ENCODE data around the gene NRL. TPM values are rescaled to one million over a fixed set of nuclear protein-coding genes. Genes with fewer than 3 reads are reported as not detected.
"Not testable (repeated sequence)": the region's sequence is repeated elsewhere in the genome, so short reads cannot be mapped to it uniquely, and the experiment has no call there.

Gene NRL
- polyA plus RNA-seq, 1 donor (not counting 4 experiments of a cell fraction or from before 2014, with no cell fraction given) = 0.29 TPM

- no peak overlapping the region for H3K27ac ChIP-seq (ENCODE audit: control insufficient read depth, insufficient read depth, low read length)
- H4K20me1 ChIP-seq (ENCODE audit: control insufficient read depth, extremely low read depth, insufficient read depth, low read length) = no peaks in the 10 kb centered on the region
- no peaks in the 10 kb centered on the region for H3K4me1 ChIP-seq (ENCODE audit: control insufficient read depth, extremely low read depth, insufficient read depth, low read length)
- dilution Hi-C loops (cut with MboI; ENCODE audit: extremely low pct_ligation_motif_present, low sequenced_read_pairs) = no loop called here
- no peaks in the 10 kb centered on the region for H3K9me1 ChIP-seq (ENCODE audit: control insufficient read depth, extremely low read depth, insufficient read depth, low read length)
- FAIRE-seq (no peak), DNase-seq (ENCODE audit: low read depth, low spot score) (no peak)
- no peaks in the 10 kb centered on the region for H3K27me3 ChIP-seq (ENCODE audit: control insufficient read depth, extremely low read depth, insufficient read depth, low read length)
- H3K9me3 ChIP-seq (ENCODE audit: control insufficient read depth, low read depth, low read length) = no peaks in the 10 kb centered on the region
- H3K79me2 ChIP-seq (ENCODE audit: control insufficient read depth, insufficient read depth, low read length) = no peaks in the 10 kb centered on the region
- H3K9ac ChIP-seq (ENCODE audit: control insufficient read depth, extremely low read depth, insufficient read depth, low read length) = no peak overlapping the region
- no peak for TF ChIP-seq EZH2 (IDR thresholded peaks at IDR 0.05; ENCODE audit: low read length)
- TF ChIP-seq, protein P1, sequence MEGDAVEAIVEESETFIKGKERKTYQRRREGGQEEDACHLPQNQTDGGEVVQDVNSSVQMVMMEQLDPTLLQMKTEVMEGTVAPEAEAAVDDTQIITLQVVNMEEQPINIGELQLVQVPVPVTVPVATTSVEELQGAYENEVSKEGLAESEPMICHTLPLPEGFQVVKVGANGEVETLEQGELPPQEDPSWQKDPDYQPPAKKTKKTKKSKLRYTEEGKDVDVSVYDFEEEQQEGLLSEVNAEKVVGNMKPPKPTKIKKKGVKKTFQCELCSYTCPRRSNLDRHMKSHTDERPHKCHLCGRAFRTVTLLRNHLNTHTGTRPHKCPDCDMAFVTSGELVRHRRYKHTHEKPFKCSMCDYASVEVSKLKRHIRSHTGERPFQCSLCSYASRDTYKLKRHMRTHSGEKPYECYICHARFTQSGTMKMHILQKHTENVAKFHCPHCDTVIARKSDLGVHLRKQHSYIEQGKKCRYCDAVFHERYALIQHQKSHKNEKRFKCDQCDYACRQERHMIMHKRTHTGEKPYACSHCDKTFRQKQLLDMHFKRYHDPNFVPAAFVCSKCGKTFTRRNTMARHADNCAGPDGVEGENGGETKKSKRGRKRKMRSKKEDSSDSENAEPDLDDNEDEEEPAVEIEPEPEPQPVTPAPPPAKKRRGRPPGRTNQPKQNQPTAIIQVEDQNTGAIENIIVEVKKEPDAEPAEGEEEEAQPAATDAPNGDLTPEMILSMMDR (optimal IDR thresholded peaks at IDR 0.05 in 1 of 3, IDR thresholded peaks at IDR 0.05 in 1 of 3, conservative IDR thresholded peaks at IDR 0.05 in 1 of 3; ENCODE audit: extremely low read depth in 1 of 3, insufficient read depth in 2 of 3, low read length in 3 of 3) = no peak
- no peaks in the 10 kb centered on the region for H3K36me3 ChIP-seq (ENCODE audit: control insufficient read depth in 2 of 2, extremely low read depth in 1 of 2, insufficient read depth in 2 of 2, low read length in 2 of 2)
- no peak overlapping the region for H3K4me2 ChIP-seq (ENCODE audit: control insufficient read depth, extremely low read depth, insufficient read depth, low read depth, low read length)
- H3K4me3 ChIP-seq (ENCODE audit: control insufficient read depth in 2 of 3, extremely low read depth in 1 of 3, insufficient read depth in 2 of 3, low read depth in 1 of 3, low read length in 3 of 3) = no peak overlapping the region
- no peak overlapping the region for H2AFZ ChIP-seq (ENCODE audit: control insufficient read depth, low read length)
These were observed 81.9 kb downstream of the NRL start for GRCh38 chr14:24032727-24033418.

DNA sequence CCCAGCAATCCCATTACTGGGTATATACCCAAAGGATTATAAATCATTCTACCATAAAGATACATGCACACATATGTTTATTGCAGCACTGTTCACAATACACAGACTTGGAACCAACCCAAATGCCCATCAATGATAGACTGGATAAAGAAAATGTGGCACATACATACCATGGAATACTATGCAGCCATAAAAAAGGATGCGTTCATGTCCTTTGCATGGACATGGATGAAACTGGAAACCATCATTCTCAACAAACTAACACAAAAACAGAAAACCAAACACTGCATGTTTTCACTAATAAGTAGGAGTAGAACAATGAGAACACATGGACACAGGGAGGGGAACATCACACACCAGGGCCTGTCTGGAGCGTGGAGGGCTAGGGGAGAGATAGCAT is 83.4 kb downstream of the NRL start:
- H3K27me3 ChIP-seq (ENCODE audit: control insufficient read depth, extremely low read depth, insufficient read depth, low read length); H3K9me1 ChIP-seq (ENCODE audit: control insufficient read depth, extremely low read depth, insufficient read depth, low read length); H3K27ac ChIP-seq (ENCODE audit: control insufficient read depth, insufficient read depth, low read length); FAIRE-seq; H2AFZ ChIP-seq (ENCODE audit: control insufficient read depth, low read length); H3K4me3 ChIP-seq (ENCODE audit: control insufficient read depth in 2 of 3, extremely low read depth in 1 of 3, insufficient read depth in 2 of 3, low read depth in 1 of 3, low read length in 3 of 3); H3K36me3 ChIP-seq (ENCODE audit: control insufficient read depth in 2 of 2, extremely low read depth in 1 of 2, insufficient read depth in 2 of 2, low read length in 2 of 2); H3K4me2 ChIP-seq (ENCODE audit: control insufficient read depth, extremely low read depth, insufficient read depth, low read depth, low read length); H3K9ac ChIP-seq (ENCODE audit: control insufficient read depth, extremely low read depth, insufficient read depth, low read length); dilution Hi-C loops (cut with MboI; ENCODE audit: extremely low pct_ligation_motif_present, low sequenced_read_pairs); H3K9me3 ChIP-seq (ENCODE audit: control insufficient read depth, low read depth, low read length); H3K79me2 ChIP-seq (ENCODE audit: control insufficient read depth, insufficient read depth, low read length); H3K4me1 ChIP-seq (ENCODE audit: control insufficient read depth, extremely low read depth, insufficient read depth, low read length); H4K20me1 ChIP-seq (ENCODE audit: control insufficient read depth, extremely low read depth, insufficient read depth, low read length); DNase-seq (ENCODE audit: low read depth, low spot score): not testable (repeated sequence)

- dilution Hi-C loops (cut with MboI; ENCODE audit: extremely low pct_ligation_motif_present, low sequenced_read_pairs); H3K4me2 ChIP-seq (ENCODE audit: control insufficient read depth, extremely low read depth, insufficient read depth, low read depth, low read length); FAIRE-seq; H3K9ac ChIP-seq (ENCODE audit: control insufficient read depth, extremely low read depth, insufficient read depth, low read length); H3K9me1 ChIP-seq (ENCODE audit: control insufficient read depth, extremely low read depth, insufficient read depth, low read length); H3K4me1 ChIP-seq (ENCODE audit: control insufficient read depth, extremely low read depth, insufficient read depth, low read length); H3K9me3 ChIP-seq (ENCODE audit: control insufficient read depth, low read depth, low read length); H2AFZ ChIP-seq (ENCODE audit: control insufficient read depth, low read length); H3K4me3 ChIP-seq (ENCODE audit: control insufficient read depth in 2 of 3, extremely low read depth in 1 of 3, insufficient read depth in 2 of 3, low read depth in 1 of 3, low read length in 3 of 3); H4K20me1 ChIP-seq (ENCODE audit: control insufficient read depth, extremely low read depth, insufficient read depth, low read length); H3K36me3 ChIP-seq (ENCODE audit: control insufficient read depth in 2 of 2, extremely low read depth in 1 of 2, insufficient read depth in 2 of 2, low read length in 2 of 2); H3K27ac ChIP-seq (ENCODE audit: control insufficient read depth, insufficient read depth, low read length); H3K79me2 ChIP-seq (ENCODE audit: control insufficient read depth, insufficient read depth, low read length); H3K27me3 ChIP-seq (ENCODE audit: control insufficient read depth, extremely low read depth, insufficient read depth, low read length); DNase-seq (ENCODE audit: low read depth, low spot score): not testable (repeated sequence)
These were observed 85.1 kb downstream of the NRL start for GRCh38 chr14:24029687-24030086.

Small RNA genes lying within 50 kb of the gene (small RNA-seq; reads per million reads assigned to genes)
- 0 to 0.25 (median 0.07) reads per million in 3 experiments for gene RNA5SP383 (ENCODE audit: insufficient read length in 3 of 3, low read depth in 3 of 3, low replicate concordance in 1 of 3)

Other genes with a start within 250 kb of the NRL start
- gene DHRS4, start 161.2 kb downstream of the NRL start, polyA plus RNA-seq = 21.2 to 28.3 TPM (median 22.8 TPM) in 3 replicates
- 16.3 to 22.8 TPM (median 18.1 TPM) in 3 replicates for gene DHRS4L2, start 126.0 kb downstream of the NRL start, polyA plus RNA-seq
- 0.02 to 0.76 TPM (median 0.12 TPM) in 3 replicates for gene CARMIL3, start 62.9 kb downstream of the NRL start, polyA plus RNA-seq
- not detected in 3 replicates for gene CPNE6, start 43.4 kb downstream of the NRL start, polyA plus RNA-seq
- gene PCK2, start 20.6 kb downstream of the NRL start, polyA plus RNA-seq = 16.6 to 22.9 TPM (median 19.1 TPM) in 3 replicates
- 23.5 to 34.4 TPM (median 25.9 TPM) in 3 replicates for gene DCAF11, start 172 bp downstream of the NRL start, polyA plus RNA-seq
- 0.13 TPM in 1 of 3 replicates, not detected in the others for gene FITM1, start 15.7 kb upstream of the NRL start, polyA plus RNA-seq
- 46.7 to 176 TPM (median 75.1 TPM) in 3 replicates for gene PSME1, start 21.2 kb upstream of the NRL start, polyA plus RNA-seq
- gene EMC9, start 26.6 kb upstream of the NRL start, polyA plus RNA-seq = 9.5 to 14.2 TPM (median 11.0 TPM) in 3 replicates
- 156 to 161 TPM (median 158 TPM) in 3 replicates for gene PSME2, start 31.7 kb upstream of the NRL start, polyA plus RNA-seq
- gene RNF31, start 32.5 kb upstream of the NRL start, polyA plus RNA-seq = 17.4 to 23.0 TPM (median 19.8 TPM) in 3 replicates
- 117 to 126 TPM (median 117 TPM) in 3 replicates for gene IRF9, start 46.3 kb upstream of the NRL start, polyA plus RNA-seq
- gene REC8, start 57.1 kb upstream of the NRL start, polyA plus RNA-seq = 6.0 to 9.2 TPM (median 6.3 TPM) in 3 replicates
- gene IPO4, start 73.9 kb upstream of the NRL start, polyA plus RNA-seq = 10.0 to 32.3 TPM (median 18.6 TPM) in 3 replicates
- gene TM9SF1, start 80.5 kb upstream of the NRL start, polyA plus RNA-seq = 19.2 to 56.6 TPM (median 38.2 TPM) in 3 replicates
- gene TSSK4, start 90.7 kb upstream of the NRL start, polyA plus RNA-seq = 0.09 TPM in 1 of 3 replicates, not detected in the others
- gene CHMP4A, start 98.5 kb upstream of the NRL start, polyA plus RNA-seq = 48.0 to 86.6 TPM (median 54.5 TPM) in 3 replicates
- 7.0 to 7.5 TPM (median 7.3 TPM) in 3 replicates for gene MDP1, start 101.1 kb upstream of the NRL start, polyA plus RNA-seq
- 458 to 509 TPM (median 499 TPM) in 3 replicates for gene NEDD8, start 117.4 kb upstream of the NRL start, polyA plus RNA-seq
- gene GMPR2, start 118.0 kb upstream of the NRL start, polyA plus RNA-seq = 84.1 to 90.0 TPM (median 84.6 TPM) in 3 replicates
- 43.5 to 107 TPM (median 54.3 TPM) in 3 replicates for gene TINF2, start 127.7 kb upstream of the NRL start, polyA plus RNA-seq
- 13.5 to 77.5 TPM (median 16.1 TPM) in 3 replicates for gene TGM1, start 148.2 kb upstream of the NRL start, polyA plus RNA-seq
- 29.0 to 47.2 TPM (median 40.9 TPM) in 3 replicates for gene RABGGTA, start 156.6 kb upstream of the NRL start, polyA plus RNA-seq
- 65.1 to 130 TPM (median 75.0 TPM) in 3 replicates for gene DHRS1, start 184.8 kb upstream of the NRL start, polyA plus RNA-seq
- 16.5 to 25.3 TPM (median 19.9 TPM) in 3 replicates for gene NOP9, start 184.9 kb upstream of the NRL start, polyA plus RNA-seq
- 2.4 to 3.7 TPM (median 2.6 TPM) in 3 replicates for gene CIDEB, start 193.0 kb upstream of the NRL start, polyA plus RNA-seq
- gene LTB4R2, start 195.2 kb upstream of the NRL start, polyA plus RNA-seq = 5.4 to 13.4 TPM (median 7.9 TPM) in 3 replicates
- 8.6 to 20.4 TPM (median 14.6 TPM) in 3 replicates for gene LTB4R, start 196.6 kb upstream of the NRL start, polyA plus RNA-seq
- gene ADCY4, start 220.1 kb upstream of the NRL start, polyA plus RNA-seq = 0.21 to 0.44 TPM (median 0.23 TPM) in 3 replicates
- gene RIPK3, start 225.0 kb upstream of the NRL start, polyA plus RNA-seq = 7.3 to 10.7 TPM (median 8.0 TPM) in 3 replicates

Data from keratinocyte (primary cell).